Gastrocnemius medialis (tissue), 4 donors: ENCODE data around the gene BCL7C. TPM values are rescaled to one million over a fixed set of nuclear protein-coding genes. Genes with fewer than 3 reads are reported as not detected.

Source experiments
- ATAC-seq, 2 donors: fragments of 150-250 bp; one replicate each; pipeline ENCODE4 v1.9.1; 2016
- DNase-seq, 2 donors: peaks; one replicate each; pipeline ENCODE4 v3.0.0-alpha.2; 2019
- H3K27ac ChIP-seq, 4 donors: fragments of 200-600 bp; sonication (generic); 1 replicate in 1 of 4; 2 replicates in 3 of 4; pipeline ENCODE4 v1.5.1; 2016 to 2018; ENCODE audit warnings: mild to moderate bottlenecking in 2 of 4, moderate library complexity in 1 of 4
- H3K27me3 ChIP-seq, 3 donors: fragments of 200-600 bp; sonication (generic) in 2 of 3; 1 replicate in 1 of 3; 2 replicates in 2 of 3; pipeline versions ENCODE4 v1.5.1 to v1.6.0; 2016 to 2019; ENCODE audit warnings: mild to moderate bottlenecking in 1 of 3, moderate library complexity in 1 of 3
- H3K36me3 ChIP-seq, 2 donors: fragments of 200-600 bp; sonication (generic) in 1 of 2; one replicate each; pipeline ENCODE4 v1.5.1; 2017 to 2018
- H3K4me1 ChIP-seq, 2 donors: fragments of 200-600 bp; sonication (generic) in 1 of 2; one replicate each; pipeline ENCODE4 v1.5.1; 2016 to 2017; ENCODE audit warnings: mild to moderate bottlenecking in 2 of 2
- H3K4me3 ChIP-seq, 4 donors: fragments of 200-600 bp; sonication (generic) in 3 of 4; 1 replicate in 1 of 4; 2 replicates in 3 of 4; pipeline ENCODE4 v1.5.1; 2016 to 2019; ENCODE audit warnings: mild to moderate bottlenecking in 2 of 4
- H3K9me3 ChIP-seq, 3 donors: fragments of 200-600 bp; sonication (generic) in 2 of 3; 1 replicate in 1 of 3; 2 replicates in 2 of 3; pipeline ENCODE4 v1.5.1; 2016 to 2019
- POLR2A ChIP-seq, 2 donors: fragments of 450-650 bp; IDR thresholded peaks; one replicate each; pipeline ENCODE4 v1.6.1; 2017; ENCODE audit warnings: antibody characterized with exemption in 2 of 2, mild to moderate bottlenecking in 2 of 2, moderate library complexity in 2 of 2
- in situ Hi-C, 4 donors: fragments of 200-750 bp; cut with MboI; loops; one replicate each; pipeline versions ENCODE4 v1.15.0 to v1.8.0; 2017; ENCODE audit warnings: low sequenced_read_pairs in 4 of 4
- intact Hi-C: fragments of 100-400 bp; cut with DNase I; formaldehyde crosslinking; loops from one replicate; pipeline ENCODE4 v1.15.1; 2023; ENCODE audit warnings: low total_unique reads
- microRNA counts, 2 donors: library from miRNA; unstranded; fragments of <30 nt; microRNA quantifications; one replicate each; lab custom pipeline; 2016
- microRNA-seq, 2 donors: library from miRNA; unstranded; fragments of <30 nt; microRNA quantifications; one replicate each; pipeline ENCODE4, GENCODE V29; 2016; ENCODE audit warnings: borderline replicate concordance in 2 of 2
- total RNA-seq, 4 donors: library from RNA; depleted of rRNA; stranded (reverse); fragments of >200 nt; gene quantifications; one replicate each; pipeline versions ENCODE4 v1.1.0 to v1.2.3, GENCODE V29; 2016
- TF ChIP-seq, protein P1 (sequence below), 5 experiments: fragments of 450-650 bp in 3 of 5; fragments of 200-600 bp in 2 of 5; sonication (generic) in 2 of 5; IDR thresholded peaks in 4 of 5; conservative IDR thresholded peaks in 1 of 5; 1 replicate in 4 of 5; 2 replicates in 1 of 5; pipeline ENCODE4 v1.5.1; 2016 to 2019; ENCODE audit warnings: antibody characterized with exemption in 5 of 5, mild to moderate bottlenecking in 3 of 5, moderate library complexity in 3 of 5

Gene BCL7C
- total RNA-seq, 4 donors from 2014 or later: 16.4 to 24.5 (median 22.3) TPM

DNA sequence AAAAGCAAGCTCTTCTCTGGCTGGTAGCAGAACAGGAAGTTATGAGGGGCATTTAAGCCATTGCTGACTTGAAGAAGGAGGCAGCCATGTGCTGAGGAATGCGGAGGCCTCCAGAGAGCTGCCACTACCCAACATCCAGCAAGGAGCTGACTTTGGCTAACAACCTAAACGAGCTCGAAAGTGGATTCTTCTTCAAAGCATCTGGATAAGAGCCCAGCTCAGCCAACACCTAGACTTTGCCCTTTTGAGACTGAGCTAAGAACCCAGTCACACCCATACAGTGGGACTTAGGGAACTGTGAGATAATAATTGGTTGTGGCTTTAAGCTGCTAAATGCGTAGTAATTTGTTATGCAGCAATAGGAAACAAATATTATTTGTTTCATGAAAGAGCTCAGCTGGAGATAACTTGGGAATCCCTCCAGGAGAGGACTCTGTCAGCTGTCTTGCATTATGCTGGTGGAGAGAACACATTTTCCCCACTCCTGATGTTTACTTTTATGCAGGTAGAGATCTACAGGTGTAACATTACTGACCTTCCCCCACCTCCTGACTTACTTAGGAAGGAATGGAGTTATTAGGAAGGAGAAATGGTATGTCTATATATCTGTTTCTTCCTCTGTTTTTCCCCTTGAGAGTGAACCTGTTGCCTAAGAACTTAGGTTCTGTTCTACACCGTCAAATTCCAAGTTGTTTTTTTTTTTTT, 54.2 kb downstream of the BCL7C start:
- H3K36me3 ChIP-seq: no peaks in the 10 kb centered on the region
- peaks cover 0 to 2% of the 10 kb centered on the region in 2 donors for H3K4me1 ChIP-seq
- intact Hi-C loops: loop anchor here (10.0 kb wide), 1 partner anchor 1025 kb away; no protein-coding TSS in a partner anchor
- DNase-seq (no peak), ATAC-seq (no peak)
- H3K9me3 ChIP-seq: no peaks in the 10 kb centered on the region
- no peak overlapping the region for H3K27ac ChIP-seq
- TF ChIP-seq, protein P1, sequence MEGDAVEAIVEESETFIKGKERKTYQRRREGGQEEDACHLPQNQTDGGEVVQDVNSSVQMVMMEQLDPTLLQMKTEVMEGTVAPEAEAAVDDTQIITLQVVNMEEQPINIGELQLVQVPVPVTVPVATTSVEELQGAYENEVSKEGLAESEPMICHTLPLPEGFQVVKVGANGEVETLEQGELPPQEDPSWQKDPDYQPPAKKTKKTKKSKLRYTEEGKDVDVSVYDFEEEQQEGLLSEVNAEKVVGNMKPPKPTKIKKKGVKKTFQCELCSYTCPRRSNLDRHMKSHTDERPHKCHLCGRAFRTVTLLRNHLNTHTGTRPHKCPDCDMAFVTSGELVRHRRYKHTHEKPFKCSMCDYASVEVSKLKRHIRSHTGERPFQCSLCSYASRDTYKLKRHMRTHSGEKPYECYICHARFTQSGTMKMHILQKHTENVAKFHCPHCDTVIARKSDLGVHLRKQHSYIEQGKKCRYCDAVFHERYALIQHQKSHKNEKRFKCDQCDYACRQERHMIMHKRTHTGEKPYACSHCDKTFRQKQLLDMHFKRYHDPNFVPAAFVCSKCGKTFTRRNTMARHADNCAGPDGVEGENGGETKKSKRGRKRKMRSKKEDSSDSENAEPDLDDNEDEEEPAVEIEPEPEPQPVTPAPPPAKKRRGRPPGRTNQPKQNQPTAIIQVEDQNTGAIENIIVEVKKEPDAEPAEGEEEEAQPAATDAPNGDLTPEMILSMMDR (IDR thresholded peaks at IDR 0.05 in 4 of 5, conservative IDR thresholded peaks at IDR 0.05 in 1 of 5): no peak
- no peak for TF ChIP-seq POLR2A (IDR thresholded peaks at IDR 0.05)
- in situ Hi-C loops: loop anchor here in 3 of 4 donors (5.0 to 25.0 kb wide), 2 partner anchors 83 to 1023 kb away; partner anchors contain the start of genes ZNF267 (in 2 of the 3) and FBXL19 (in 1 of the 3)
- H3K27me3 ChIP-seq: no peaks in the 10 kb centered on the region
- H3K4me3 ChIP-seq: no peak overlapping the region

DNA sequence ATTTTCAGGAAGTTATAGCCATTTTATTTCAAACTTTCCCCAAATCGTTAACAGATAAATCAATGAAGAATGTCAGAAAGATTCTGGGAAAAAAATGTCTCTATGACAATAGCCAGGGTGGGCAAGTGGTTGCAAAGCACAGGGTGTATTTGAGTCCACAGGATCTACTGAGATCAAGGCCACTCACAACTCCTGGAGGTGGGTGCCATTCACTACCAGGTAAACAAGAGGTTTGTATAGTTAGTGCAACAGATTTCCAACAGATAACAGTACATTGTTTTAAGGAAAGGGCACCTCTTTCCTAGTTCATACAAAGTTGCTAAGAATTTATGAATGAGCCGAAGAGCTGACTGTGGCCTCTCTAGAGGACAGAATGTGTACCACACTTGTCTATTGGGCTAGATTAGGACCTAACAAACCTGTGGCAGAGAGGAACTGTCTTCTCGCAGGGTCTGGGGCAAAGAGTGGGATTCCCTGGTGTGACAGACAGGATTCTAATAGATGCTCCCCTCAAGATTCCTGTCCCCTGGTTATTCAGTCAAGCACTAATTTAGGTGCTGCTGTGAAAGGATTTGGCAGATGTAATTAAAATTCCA, 54.9 kb downstream of the BCL7C start:
- no peak for DNase-seq
- ATAC-seq: no peak
- Histone ChIP-seq H3K36me3 (no peaks in the 10 kb centered on the region), H3K4me1 (no peaks in the 10 kb centered on the region), H3K4me3 (no peak overlapping the region), H3K27ac (no peak overlapping the region), H3K9me3 (no peaks in the 10 kb centered on the region), H3K27me3 (no peaks in the 10 kb centered on the region)
- intact Hi-C loops: no loop called here
- TF ChIP-seq, protein P1 (IDR thresholded peaks at IDR 0.05 in 4 of 5, conservative IDR thresholded peaks at IDR 0.05 in 1 of 5): no peak
- no peak for TF ChIP-seq POLR2A (IDR thresholded peaks at IDR 0.05)
- in situ Hi-C loops: loop anchor here in 2 of 4 donors (25.0 kb wide), 1 partner anchor 1023 kb away; the partner anchor contains the start of gene ZNF267 (in 2 of the 2)

DNA sequence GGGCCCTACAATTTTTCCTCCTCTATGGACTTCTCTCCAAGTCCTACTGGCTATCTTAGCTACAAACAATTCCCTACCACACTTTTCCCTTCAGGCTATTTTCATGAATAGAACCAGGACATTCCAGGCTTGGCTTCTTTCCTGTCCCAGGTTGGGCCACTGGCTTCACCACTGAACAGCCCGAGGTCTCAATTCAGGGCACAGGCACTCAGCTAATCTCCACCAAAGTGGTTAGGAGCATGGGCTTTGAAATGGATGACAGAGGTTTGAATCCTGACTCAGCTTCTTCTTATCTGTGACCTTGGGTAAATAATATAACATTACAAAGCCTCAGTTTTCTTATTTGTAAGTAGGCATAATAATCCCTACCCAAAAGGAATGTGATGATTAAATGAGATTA, 56.0 kb downstream of the BCL7C start:
- no peak overlapping the region for H3K27ac ChIP-seq
- H3K27me3 ChIP-seq: no peaks in the 10 kb centered on the region
- ATAC-seq (no peak), DNase-seq (no peak)
- H3K4me1 ChIP-seq: no peaks in the 10 kb centered on the region
- TF ChIP-seq, protein P1 (IDR thresholded peaks at IDR 0.05 in 4 of 5, conservative IDR thresholded peaks at IDR 0.05 in 1 of 5): no peak
- TF ChIP-seq POLR2A (IDR thresholded peaks at IDR 0.05): no peak
- H3K4me3 ChIP-seq: no peak overlapping the region
- in situ Hi-C loops: loop anchor here in 2 of 4 donors (25.0 kb wide), 1 partner anchor 1024 kb away; the partner anchor contains the start of gene ZNF267 (in 2 of the 2)
- no peaks in the 10 kb centered on the region for H3K9me3 ChIP-seq
- intact Hi-C loops: no loop called here
- no peaks in the 10 kb centered on the region for H3K36me3 ChIP-seq

MicroRNA genes within 50 kb of the gene (microRNA counts, 767-probe panel; counts per million panel counts)
- 356 to 448 counts per million in 2 donors for microRNA hsa-miR-762 (lab: Ali Mortazavi, UCI)

Small RNA genes lying within 50 kb of the gene (microRNA-seq; reads per million reads assigned to microRNA genes)
- gene MIR4519 (0 to 0.85 reads per million in 2 donors), gene MIR762 (0 to 1.2 reads per million in 2 donors)

Other genes starting within 250 kb of the BCL7C start
- 10 to 100 TPM in 3 of 4 donors, 1 to 10 TPM in 1; 8.8 to 28.4 (median 17.8) TPM for gene PRR14, start 243.1 kb downstream of the BCL7C start, total RNA-seq
- 10 to 100 TPM; 22.0 to 34.8 (median 28.0) TPM for gene FBRS, start 235.6 kb downstream of the BCL7C start, total RNA-seq
- 10 to 100 TPM; 15.3 to 25.5 (median 21.9) TPM for gene SRCAP, start 194.9 kb downstream of the BCL7C start, total RNA-seq
- 10 to 100 TPM in 3 of 4 donors, 1 to 10 TPM in 1; 8.8 to 30.0 (median 21.6) TPM for gene PHKG2, start 145.7 kb downstream of the BCL7C start, total RNA-seq
- 1 to 10 TPM in 2 of 4 donors, under 1 TPM in 1, not detected in 1; 0.73 to 5.8 (median 1.7) TPM for gene CFAP119, start 132.0 kb downstream of the BCL7C start, total RNA-seq
- gene RNF40, start 131.8 kb downstream of the BCL7C start, total RNA-seq: 10 to 100 TPM; 42.8 to 90.0 (median 57.0) TPM
- gene ZNF629, start 106.9 kb downstream of the BCL7C start, total RNA-seq: 10 to 100 TPM in 2 of 4 donors, 1 to 10 TPM in 2; 9.1 to 12.7 (median 10.3) TPM
- 1 to 10 TPM; 2.3 to 5.6 (median 3.2) TPM for gene CTF1, start 2.5 kb upstream of the BCL7C start, total RNA-seq
- 1 to 10 TPM; 3.4 to 7.9 (median 4.8) TPM for gene FBXL19, start 29.5 kb upstream of the BCL7C start, total RNA-seq
- gene ORAI3, start 55.0 kb upstream of the BCL7C start, total RNA-seq: 10 to 100 TPM; 10.3 to 15.6 (median 12.5) TPM
- gene SETD1A, start 63.7 kb upstream of the BCL7C start, total RNA-seq: 10 to 100 TPM in 2 of 4 donors, 1 to 10 TPM in 2; 3.8 to 15.4 (median 9.8) TPM
- 1 to 10 TPM; 1.5 to 6.8 (median 5.4) TPM for gene HSD3B7, start 91.1 kb upstream of the BCL7C start, total RNA-seq
- under 1 TPM in 2 of 4 donors, not detected in 2; 0.13 to 0.36 TPM for gene STX1B, start 116.6 kb upstream of the BCL7C start, total RNA-seq
- gene STX4, start 139.5 kb upstream of the BCL7C start, total RNA-seq: 10 to 100 TPM; 14.9 to 24.3 (median 21.4) TPM
- 10 to 100 TPM in 2 of 4 donors, 1 to 10 TPM in 2; 6.6 to 16.0 (median 11.0) TPM for gene ZNF668, start 180.2 kb upstream of the BCL7C start, total RNA-seq
- 10 to 100 TPM; 11.7 to 33.2 (median 21.5) TPM for gene ZNF646, start 180.3 kb upstream of the BCL7C start, total RNA-seq
- gene PRSS53, start 194.9 kb upstream of the BCL7C start, total RNA-seq: under 1 TPM; 0.07 to 0.75 (median 0.21) TPM
- 10 to 100 TPM; 20.1 to 35.9 (median 32.9) TPM for gene VKORC1, start 200.7 kb upstream of the BCL7C start, total RNA-seq
- gene BCKDK, start 214.3 kb upstream of the BCL7C start, total RNA-seq: 10 to 100 TPM; 24.7 to 68.9 (median 50.9) TPM
- gene KAT8, start 223.6 kb upstream of the BCL7C start, total RNA-seq: 100 to 1,000 TPM in 1 of 4 donors, 10 to 100 TPM in 3; 44.3 to 102 (median 54.3) TPM
- gene PRSS8, start 241.7 kb upstream of the BCL7C start, total RNA-seq: 1 to 10 TPM in 1 of 4 donors, under 1 TPM in 1, not detected in 2; 0.24 to 1.2 TPM